ENCODE data around the gene SIRT1.
"Not testable (repeated sequence)": the region's sequence is repeated elsewhere in the genome, so short reads cannot be mapped to it uniquely, and the experiment has no call there.

DNA sequence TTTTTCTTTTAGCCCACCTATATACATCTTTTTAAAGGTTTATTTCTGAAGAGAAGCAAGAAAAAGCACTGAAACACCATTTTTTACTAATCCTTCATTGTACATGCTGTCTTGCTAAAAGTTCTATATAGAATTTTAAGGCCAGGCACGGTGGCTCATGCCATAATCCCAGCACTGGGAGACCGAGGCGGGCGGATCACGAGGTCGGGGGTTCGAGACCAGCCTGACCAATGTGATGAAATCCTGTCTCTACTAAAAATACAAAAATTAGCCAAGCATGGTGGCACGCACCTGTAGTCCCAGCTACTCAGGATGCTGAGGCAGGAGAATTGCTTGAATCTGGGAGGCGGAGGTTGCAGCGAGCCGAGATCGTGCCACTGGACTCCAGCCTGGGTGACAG, 44.9 kb upstream of the SIRT1 start:
- TF ChIP-seq, protein P1, sequence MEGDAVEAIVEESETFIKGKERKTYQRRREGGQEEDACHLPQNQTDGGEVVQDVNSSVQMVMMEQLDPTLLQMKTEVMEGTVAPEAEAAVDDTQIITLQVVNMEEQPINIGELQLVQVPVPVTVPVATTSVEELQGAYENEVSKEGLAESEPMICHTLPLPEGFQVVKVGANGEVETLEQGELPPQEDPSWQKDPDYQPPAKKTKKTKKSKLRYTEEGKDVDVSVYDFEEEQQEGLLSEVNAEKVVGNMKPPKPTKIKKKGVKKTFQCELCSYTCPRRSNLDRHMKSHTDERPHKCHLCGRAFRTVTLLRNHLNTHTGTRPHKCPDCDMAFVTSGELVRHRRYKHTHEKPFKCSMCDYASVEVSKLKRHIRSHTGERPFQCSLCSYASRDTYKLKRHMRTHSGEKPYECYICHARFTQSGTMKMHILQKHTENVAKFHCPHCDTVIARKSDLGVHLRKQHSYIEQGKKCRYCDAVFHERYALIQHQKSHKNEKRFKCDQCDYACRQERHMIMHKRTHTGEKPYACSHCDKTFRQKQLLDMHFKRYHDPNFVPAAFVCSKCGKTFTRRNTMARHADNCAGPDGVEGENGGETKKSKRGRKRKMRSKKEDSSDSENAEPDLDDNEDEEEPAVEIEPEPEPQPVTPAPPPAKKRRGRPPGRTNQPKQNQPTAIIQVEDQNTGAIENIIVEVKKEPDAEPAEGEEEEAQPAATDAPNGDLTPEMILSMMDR (IDR thresholded peaks at IDR 0.05; ENCODE audit: insufficient read depth, low read length, poor library complexity, severe bottlenecking), result not testable (repeated sequence)
- TF ChIP-seq EZH2phosphoT487 (conservative IDR thresholded peaks at IDR 0.05; ENCODE audit: low read length), result not testable (repeated sequence)

Measured in SU-DHL-6 (cell line).